Cortex of kidney (tissue), 1 donor: ENCODE results near the gene PTPRN2.
"Not testable (repeated sequence)": the region's sequence is repeated elsewhere in the genome, so short reads cannot be mapped to it uniquely, and the experiment has no call there.

Experiments
- DNase-seq: peaks from one replicate; lab custom pipeline; 2025; lab: John Stamatoyannopoulos, UW

The PTPRN2 gene

GRCh38 chr7:158229945-158230344, 357.7 kb downstream of the PTPRN2 start:
- no peak for DNase-seq

GRCh38 chr7:158228986-158229385, 358.6 kb downstream of the PTPRN2 start:
- no peak for DNase-seq

- DNase-seq: no peak
These were observed 359.5 kb downstream of the PTPRN2 start for GRCh38 chr7:158228131-158228530.

- no peak for DNase-seq
These were observed 360.2 kb downstream of the PTPRN2 start for GRCh38 chr7:158227258-158227984.

- DNase-seq: no peak
These were observed 371.4 kb downstream of the PTPRN2 start for GRCh38 chr7:158216198-158216597.

- DNase-seq: no peak
These were observed 378.2 kb downstream of the PTPRN2 start for GRCh38 chr7:158209435-158209834.

GRCh38 chr7:158206341-158206740, 381.3 kb downstream of the PTPRN2 start:
- DNase-seq: no peak

GRCh38 chr7:158204453-158204852, 383.2 kb downstream of the PTPRN2 start:
- no peak for DNase-seq

- not testable (repeated sequence) for DNase-seq
These were observed 383.7 kb downstream of the PTPRN2 start for GRCh38 chr7:158203948-158204347.

- DNase-seq: no peak
These were observed 393.2 kb downstream of the PTPRN2 start for GRCh38 chr7:158194365-158194900.

GRCh38 chr7:158193446-158193845, 394.2 kb downstream of the PTPRN2 start:
- DNase-seq: no peak

- no peak for DNase-seq
These were observed 394.7 kb downstream of the PTPRN2 start for GRCh38 chr7:158192956-158193355.

- no peak for DNase-seq
These were observed 395.3 kb downstream of the PTPRN2 start for GRCh38 chr7:158192184-158192835.

- no peak for DNase-seq
These were observed 396.0 kb downstream of the PTPRN2 start for GRCh38 chr7:158191671-158192070.

GRCh38 chr7:158190756-158191155, 396.9 kb downstream of the PTPRN2 start:
- no peak for DNase-seq

GRCh38 chr7:158188676-158189075, 398.9 kb downstream of the PTPRN2 start:
- no peak for DNase-seq

- DNase-seq: no peak
These were observed 400.0 kb downstream of the PTPRN2 start for GRCh38 chr7:158187694-158187994.

- DNase-seq: no peak
These were observed 400.5 kb downstream of the PTPRN2 start for GRCh38 chr7:158186864-158187693.

- DNase-seq: no peak
These were observed 401.2 kb downstream of the PTPRN2 start for GRCh38 chr7:158186406-158186805.

GRCh38 chr7:158185653-158186052, 402.0 kb downstream of the PTPRN2 start:
- DNase-seq: no peak

- DNase-seq: no peak
These were observed 404.2 kb downstream of the PTPRN2 start for GRCh38 chr7:158183431-158183830.

- no peak for DNase-seq
These were observed 411.0 kb downstream of the PTPRN2 start for GRCh38 chr7:158176561-158177173.
